DND-41 (cell line): ENCODE measurements around the gene NUDT22.

ENCODE experiments used
- EZH2 ChIP-seq: IDR thresholded peaks from 3 replicates; pipeline ENCODE4 v1.6.1; 2012; ENCODE audit warnings: borderline replicate concordance, low read depth, mild to moderate bottlenecking, moderate library complexity, low read length, inconsistent platforms; ENCODE audit not compliant: severe bottlenecking
- TF ChIP-seq, protein P1 (sequence below): IDR thresholded peaks from 2 replicates; pipeline ENCODE4 v1.5.1; 2012; ENCODE audit warnings: borderline replicate concordance, low read length, moderate library complexity, mild to moderate bottlenecking; ENCODE audit not compliant: poor library complexity, severe bottlenecking; ENCODE audit errors: extremely low read depth

DNA sequence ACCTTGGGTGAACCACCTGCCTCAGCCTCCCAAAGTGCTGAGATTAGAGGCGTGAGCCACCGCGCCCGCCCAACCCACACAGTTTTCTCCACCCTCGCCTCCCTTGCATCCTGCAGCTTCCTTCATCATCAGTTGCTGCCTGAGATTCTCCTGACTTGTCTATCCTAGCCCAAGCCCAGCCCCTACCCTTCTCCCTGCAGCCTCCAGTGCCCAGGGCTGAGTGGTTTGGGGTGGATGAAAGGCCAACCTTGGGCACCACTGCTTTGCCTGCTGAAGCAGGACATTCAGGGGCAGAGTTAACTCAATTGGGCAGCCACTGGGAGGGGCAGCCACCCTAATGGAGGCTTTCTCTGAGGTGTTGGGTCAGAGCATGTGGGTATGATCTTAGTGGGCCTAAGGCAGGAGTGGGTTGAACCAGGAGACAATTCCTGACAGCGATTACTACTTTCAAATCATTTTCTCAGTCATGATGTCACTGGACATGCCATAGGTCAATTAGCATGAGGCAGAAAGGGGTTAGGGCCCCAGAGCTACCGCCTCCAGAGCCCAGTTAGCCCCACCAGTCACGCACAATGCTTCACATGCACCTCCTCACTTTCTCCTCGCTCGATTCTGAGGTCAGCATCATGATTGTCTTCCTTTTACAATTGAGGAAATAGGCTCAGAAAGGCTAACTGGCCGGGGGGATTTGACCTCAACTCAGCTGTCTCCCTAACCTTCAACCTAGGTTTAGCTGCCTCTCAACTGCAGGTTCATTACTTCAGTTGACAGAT, 13.8 kb downstream of the NUDT22 start:
- TF ChIP-seq EZH2 = no peak
- TF ChIP-seq, protein P1, sequence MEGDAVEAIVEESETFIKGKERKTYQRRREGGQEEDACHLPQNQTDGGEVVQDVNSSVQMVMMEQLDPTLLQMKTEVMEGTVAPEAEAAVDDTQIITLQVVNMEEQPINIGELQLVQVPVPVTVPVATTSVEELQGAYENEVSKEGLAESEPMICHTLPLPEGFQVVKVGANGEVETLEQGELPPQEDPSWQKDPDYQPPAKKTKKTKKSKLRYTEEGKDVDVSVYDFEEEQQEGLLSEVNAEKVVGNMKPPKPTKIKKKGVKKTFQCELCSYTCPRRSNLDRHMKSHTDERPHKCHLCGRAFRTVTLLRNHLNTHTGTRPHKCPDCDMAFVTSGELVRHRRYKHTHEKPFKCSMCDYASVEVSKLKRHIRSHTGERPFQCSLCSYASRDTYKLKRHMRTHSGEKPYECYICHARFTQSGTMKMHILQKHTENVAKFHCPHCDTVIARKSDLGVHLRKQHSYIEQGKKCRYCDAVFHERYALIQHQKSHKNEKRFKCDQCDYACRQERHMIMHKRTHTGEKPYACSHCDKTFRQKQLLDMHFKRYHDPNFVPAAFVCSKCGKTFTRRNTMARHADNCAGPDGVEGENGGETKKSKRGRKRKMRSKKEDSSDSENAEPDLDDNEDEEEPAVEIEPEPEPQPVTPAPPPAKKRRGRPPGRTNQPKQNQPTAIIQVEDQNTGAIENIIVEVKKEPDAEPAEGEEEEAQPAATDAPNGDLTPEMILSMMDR = no peak
